ENCODE measurements around the gene DLGAP1. TPM values are rescaled to one million over a fixed set of nuclear protein-coding genes. Genes with fewer than 3 reads are reported as not detected.

DLGAP1 gene
- total RNA-seq, 3 donors from 2014 or later (not counting 1 experiment from before 2014, with no cell fraction given): not detected

- Mint-ChIP-seq H3K36me3 (no peaks in the 10 kb centered on the region), H3K27me3 (ENCODE audit: low read depth in 2 of 2) (no peaks in the 10 kb centered on the region), H3K27ac (no peak overlapping the region), H3K9me3 (no peaks in the 10 kb centered on the region), H3K4me3 (no peak overlapping the region), H3K4me1 (no peaks in the 10 kb centered on the region)
- H3K4me1 ChIP-seq (ENCODE audit: control insufficient read depth, insufficient read depth, low read length): no peaks in the 10 kb centered on the region
- no peak for TF ChIP-seq CTCF (IDR thresholded peaks at IDR 0.05)
- DNase-seq (no peak), ATAC-seq (no peak)
- no peak overlapping the region for H3K4me3 ChIP-seq (ENCODE audit: low read length)
- no peaks in the 10 kb centered on the region for H3K9me3 ChIP-seq (ENCODE audit: control insufficient read depth, insufficient read depth, low read length)
- 90% methylated on average over 2 of the region's 3 CpGs for WGBS (ENCODE audit: insufficient coverage)
- H3K27ac ChIP-seq (ENCODE audit: low read length): no peak overlapping the region
- intact Hi-C loops (cut with micrococcal nuclease): no loop called here
- no peaks in the 10 kb centered on the region for H3K36me3 ChIP-seq (ENCODE audit: control insufficient read depth, insufficient read depth, low read length)
- no peaks in the 10 kb centered on the region for H3K27me3 ChIP-seq (ENCODE audit: control insufficient read depth, insufficient read depth, low read length)
Measured at GRCh38 chr18:3616744-3617143, 838.4 kb downstream of the DLGAP1 start.

GRCh38 chr18:3616142-3616541 lies 839.0 kb downstream of the DLGAP1 start:
- H3K9me3 ChIP-seq (ENCODE audit: control insufficient read depth, insufficient read depth, low read length): no peaks in the 10 kb centered on the region
- H3K4me1 ChIP-seq (ENCODE audit: control insufficient read depth, insufficient read depth, low read length): no peaks in the 10 kb centered on the region
- no peaks in the 10 kb centered on the region for H3K4me1 Mint-ChIP-seq
- no peak overlapping the region for H3K27ac Mint-ChIP-seq
- H3K4me3 ChIP-seq (ENCODE audit: low read length): no peak overlapping the region
- H3K9me3 Mint-ChIP-seq: no peaks in the 10 kb centered on the region
- no peaks in the 10 kb centered on the region for H3K36me3 Mint-ChIP-seq
- ATAC-seq (no peak), DNase-seq (no peak)
- no peak overlapping the region for H3K27ac ChIP-seq (ENCODE audit: low read length)
- H3K4me3 Mint-ChIP-seq: no peak overlapping the region
- 93% methylated on average over 6 of the region's 6 CpGs for WGBS (ENCODE audit: insufficient coverage)
- no peaks in the 10 kb centered on the region for H3K36me3 ChIP-seq (ENCODE audit: control insufficient read depth, insufficient read depth, low read length)
- no peaks in the 10 kb centered on the region for H3K27me3 Mint-ChIP-seq (ENCODE audit: low read depth in 2 of 2)
- TF ChIP-seq CTCF (IDR thresholded peaks at IDR 0.05): no peak
- H3K27me3 ChIP-seq (ENCODE audit: control insufficient read depth, insufficient read depth, low read length): no peaks in the 10 kb centered on the region
- intact Hi-C loops (cut with micrococcal nuclease): no loop called here

GRCh38 chr18:3615374-3615985 lies 839.6 kb downstream of the DLGAP1 start:
- TF ChIP-seq CTCF (IDR thresholded peaks at IDR 0.05): no peak
- ATAC-seq (no peak), DNase-seq (no peak)
- H3K36me3 ChIP-seq (ENCODE audit: control insufficient read depth, insufficient read depth, low read length): no peaks in the 10 kb centered on the region
- H3K9me3 ChIP-seq (ENCODE audit: control insufficient read depth, insufficient read depth, low read length): no peaks in the 10 kb centered on the region
- Mint-ChIP-seq H3K27ac (no peak overlapping the region), H3K36me3 (no peaks in the 10 kb centered on the region), H3K9me3 (no peaks in the 10 kb centered on the region), H3K4me1 (no peaks in the 10 kb centered on the region), H3K4me3 (no peak overlapping the region), H3K27me3 (ENCODE audit: low read depth in 2 of 2) (no peaks in the 10 kb centered on the region)
- H3K4me1 ChIP-seq (ENCODE audit: control insufficient read depth, insufficient read depth, low read length): no peaks in the 10 kb centered on the region
- H3K4me3 ChIP-seq (ENCODE audit: low read length): no peak overlapping the region
- intact Hi-C loops (cut with micrococcal nuclease): no loop called here
- H3K27me3 ChIP-seq (ENCODE audit: control insufficient read depth, insufficient read depth, low read length): no peaks in the 10 kb centered on the region
- WGBS (ENCODE audit: insufficient coverage): 82% methylated on average over 4 of the region's 4 CpGs
- no peak overlapping the region for H3K27ac ChIP-seq (ENCODE audit: low read length)

- Histone ChIP-seq H3K4me3 (ENCODE audit: low read length) (no peak overlapping the region), H3K4me1 (ENCODE audit: control insufficient read depth, insufficient read depth, low read length) (no peaks in the 10 kb centered on the region), H3K27me3 (ENCODE audit: control insufficient read depth, insufficient read depth, low read length) (no peaks in the 10 kb centered on the region), H3K36me3 (ENCODE audit: control insufficient read depth, insufficient read depth, low read length) (no peaks in the 10 kb centered on the region), H3K9me3 (ENCODE audit: control insufficient read depth, insufficient read depth, low read length) (no peaks in the 10 kb centered on the region), H3K27ac (ENCODE audit: low read length) (no peak overlapping the region)
- no peak for ATAC-seq
- no peak for TF ChIP-seq CTCF (IDR thresholded peaks at IDR 0.05)
- DNase-seq: no peak
- no peaks in the 10 kb centered on the region for H3K36me3 Mint-ChIP-seq
- H3K27ac Mint-ChIP-seq: no peak overlapping the region
- intact Hi-C loops (cut with micrococcal nuclease): no loop called here
- WGBS (ENCODE audit: insufficient coverage): 76% methylated on average over 5 of the region's 5 CpGs
- no peaks in the 10 kb centered on the region for H3K27me3 Mint-ChIP-seq (ENCODE audit: low read depth in 2 of 2)
- H3K9me3 Mint-ChIP-seq: no peaks in the 10 kb centered on the region
- H3K4me3 Mint-ChIP-seq: no peak overlapping the region
- H3K4me1 Mint-ChIP-seq: no peaks in the 10 kb centered on the region
Measured at GRCh38 chr18:3612315-3612714, 842.8 kb downstream of the DLGAP1 start.
